Upper lobe of right lung (tissue), 1 donor: ENCODE measurements around the gene RNF144B. TPM values are rescaled to one million over a fixed set of nuclear protein-coding genes. Genes with fewer than 3 reads are reported as not detected.

Experiments used
- ATAC-seq: fragments of 200-7000 bp; cut with Tn5 transposase; one replicate; pipeline ENCODE4 v1.9.1; 2020; ENCODE audit warnings: mild to moderate bottlenecking, moderate library complexity
- DNase-seq: peaks from one replicate; pipeline ENCODE4 v3.0.0-alpha.2; 2020
- H3K27ac ChIP-seq: fragments of 200-600 bp; one replicate; pipeline ENCODE4 v1.8.0; 2022
- H3K27me3 ChIP-seq: fragments of 200-600 bp; one replicate; pipeline ENCODE4 v1.8.0; 2022; ENCODE audit warnings: mild to moderate bottlenecking
- H3K36me3 ChIP-seq: fragments of 200-600 bp; one replicate; pipeline ENCODE4 v1.8.0; 2022
- H3K4me1 ChIP-seq: fragments of 200-600 bp; one replicate; pipeline ENCODE4 v1.8.0; 2022
- H3K4me3 ChIP-seq: fragments of 200-600 bp; one replicate; pipeline ENCODE4 v1.8.0; 2022; ENCODE audit warnings: mild to moderate bottlenecking
- H3K9me3 ChIP-seq: fragments of 200-600 bp; one replicate; pipeline ENCODE4 v1.8.0; 2022
- intact Hi-C: fragments of 100-400 bp; cut with DNase I; formaldehyde crosslinking; loops from one replicate; pipeline ENCODE4 v1.11.0; 2022
- total RNA-seq: library from RNA; stranded (reverse); fragmentation: NEBNext Ultra II Directional; extraction: Animal tissue kit (Norgen Biotek cat#: 25700); gene quantifications from one replicate; pipeline ENCODE4 v1.2.1, GENCODE V29; 2021
- TF ChIP-seq, protein P1 (sequence below): fragments of 200-600 bp; IDR thresholded peaks from one replicate; pipeline ENCODE4 v1.8.0; 2022; ENCODE audit warnings: antibody characterized with exemption
- donor health status: DM: no; HTN: yes; CAD: no; lungs with severe emphysema.

The RNF144B gene
- total RNA-seq, 1 donor from 2014 or later = 82.4 TPM

GRCh38 chr6:18492972-18493371 is 105.8 kb downstream of the RNF144B start:
- TF ChIP-seq, protein P1, sequence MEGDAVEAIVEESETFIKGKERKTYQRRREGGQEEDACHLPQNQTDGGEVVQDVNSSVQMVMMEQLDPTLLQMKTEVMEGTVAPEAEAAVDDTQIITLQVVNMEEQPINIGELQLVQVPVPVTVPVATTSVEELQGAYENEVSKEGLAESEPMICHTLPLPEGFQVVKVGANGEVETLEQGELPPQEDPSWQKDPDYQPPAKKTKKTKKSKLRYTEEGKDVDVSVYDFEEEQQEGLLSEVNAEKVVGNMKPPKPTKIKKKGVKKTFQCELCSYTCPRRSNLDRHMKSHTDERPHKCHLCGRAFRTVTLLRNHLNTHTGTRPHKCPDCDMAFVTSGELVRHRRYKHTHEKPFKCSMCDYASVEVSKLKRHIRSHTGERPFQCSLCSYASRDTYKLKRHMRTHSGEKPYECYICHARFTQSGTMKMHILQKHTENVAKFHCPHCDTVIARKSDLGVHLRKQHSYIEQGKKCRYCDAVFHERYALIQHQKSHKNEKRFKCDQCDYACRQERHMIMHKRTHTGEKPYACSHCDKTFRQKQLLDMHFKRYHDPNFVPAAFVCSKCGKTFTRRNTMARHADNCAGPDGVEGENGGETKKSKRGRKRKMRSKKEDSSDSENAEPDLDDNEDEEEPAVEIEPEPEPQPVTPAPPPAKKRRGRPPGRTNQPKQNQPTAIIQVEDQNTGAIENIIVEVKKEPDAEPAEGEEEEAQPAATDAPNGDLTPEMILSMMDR = no peak
- no peak for ATAC-seq
- H3K27ac ChIP-seq = peak overlapping the region; percentile 42
- H3K9me3 ChIP-seq = no peaks in the 10 kb centered on the region
- intact Hi-C loops = loop anchor here (10.0 kb wide), 1 partner anchor 168 kb away; no protein-coding TSS in a partner anchor
- no peak overlapping the region for H3K4me3 ChIP-seq
- peaks cover 4% of the 10 kb centered on the region for H3K4me1 ChIP-seq
- no peak for DNase-seq
- no peaks in the 10 kb centered on the region for H3K36me3 ChIP-seq
- H3K27me3 ChIP-seq = no peaks in the 10 kb centered on the region

- H3K27ac ChIP-seq = peak overlapping the region; percentile 42
- no peaks in the 10 kb centered on the region for H3K27me3 ChIP-seq
- intact Hi-C loops = loop anchor here (10.0 kb wide), 1 partner anchor 169 kb away; no protein-coding TSS in a partner anchor
- peaks cover 4% of the 10 kb centered on the region for H3K4me1 ChIP-seq
- TF ChIP-seq, protein P1 = no peak
- H3K36me3 ChIP-seq = no peaks in the 10 kb centered on the region
- no peaks in the 10 kb centered on the region for H3K9me3 ChIP-seq
- DNase-seq (no peak), ATAC-seq (peak; percentile 87)
- H3K4me3 ChIP-seq = no peak overlapping the region
Measured at GRCh38 chr6:18493382-18493891, 106.3 kb downstream of the RNF144B start.

GRCh38 chr6:18493925-18494324 is 106.8 kb downstream of the RNF144B start:
- Histone ChIP-seq H3K9me3 (no peaks in the 10 kb centered on the region), H3K27ac (no peak overlapping the region), H3K4me1 (peaks cover 4% of the 10 kb centered on the region), H3K27me3 (no peaks in the 10 kb centered on the region), H3K4me3 (no peak overlapping the region), H3K36me3 (no peaks in the 10 kb centered on the region)
- TF ChIP-seq, protein P1 = no peak
- intact Hi-C loops = loop anchor here (10.0 kb wide), 1 partner anchor 169 kb away; no protein-coding TSS in a partner anchor
- ATAC-seq (no peak), DNase-seq (no peak)

- no peak overlapping the region for H3K27ac ChIP-seq
- intact Hi-C loops = loop anchor here (10.0 kb wide), 1 partner anchor 170 kb away; no protein-coding TSS in a partner anchor
- no peak overlapping the region for H3K4me3 ChIP-seq
- no peaks in the 10 kb centered on the region for H3K9me3 ChIP-seq
- no peaks in the 10 kb centered on the region for H3K27me3 ChIP-seq
- DNase-seq (no peak), ATAC-seq (no peak)
- peaks cover 4% of the 10 kb centered on the region for H3K4me1 ChIP-seq
- H3K36me3 ChIP-seq = no peaks in the 10 kb centered on the region
- TF ChIP-seq, protein P1 = no peak
Measured at GRCh38 chr6:18495236-18495635, 108.1 kb downstream of the RNF144B start.

GRCh38 chr6:18496462-18496861 is 109.3 kb downstream of the RNF144B start:
- Histone ChIP-seq H3K27ac (no peak overlapping the region), H3K9me3 (no peaks in the 10 kb centered on the region), H3K4me1 (peaks cover 4% of the 10 kb centered on the region), H3K27me3 (no peaks in the 10 kb centered on the region), H3K36me3 (no peaks in the 10 kb centered on the region), H3K4me3 (no peak overlapping the region)
- TF ChIP-seq, protein P1 = no peak
- ATAC-seq (peak; percentile 37), DNase-seq (no peak)
- intact Hi-C loops = loop anchor here (10.0 kb wide), 1 partner anchor 172 kb away; no protein-coding TSS in a partner anchor
